Measurements from ENCODE around the gene CEND1.

DNA sequence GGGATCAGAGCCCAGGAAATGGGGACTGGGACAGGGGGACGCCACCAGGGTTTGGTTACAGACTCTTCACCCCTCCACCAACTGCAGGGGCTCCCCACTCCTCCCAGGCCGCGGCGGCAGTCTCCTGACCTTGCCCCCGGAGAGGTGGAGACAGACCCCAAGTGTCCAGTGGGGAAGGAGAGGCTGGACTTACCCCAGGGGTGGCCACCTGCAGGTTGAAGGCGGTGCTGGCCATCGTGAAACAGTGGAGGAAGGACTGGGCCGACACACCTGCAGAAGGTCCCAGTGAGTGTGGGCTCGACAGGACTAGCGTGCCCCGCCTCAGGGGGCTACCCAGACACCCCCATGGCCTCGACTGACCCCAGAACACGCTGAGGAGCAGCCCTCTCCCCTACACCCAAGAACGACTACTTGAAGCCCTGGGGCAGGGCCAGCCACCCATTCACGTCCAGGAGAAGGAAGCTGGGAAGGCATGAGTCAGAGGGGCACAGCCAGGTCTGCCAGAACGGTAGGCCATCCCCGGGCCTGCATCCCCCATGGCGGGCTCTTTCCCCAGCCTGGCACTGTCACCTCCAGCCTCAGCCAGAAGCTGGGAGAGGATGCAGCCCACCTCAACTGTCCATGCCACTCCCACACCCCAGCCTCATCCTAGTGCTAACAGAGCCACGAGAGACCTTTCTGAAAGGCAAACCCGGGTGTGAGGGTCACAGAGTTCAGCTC lies 14.9 kb downstream of the CEND1 start:
- no peak for TF ChIP-seq POLR2A (IDR thresholded peaks at IDR 0.05; ENCODE audit: extremely low read depth, insufficient read length)
- TF ChIP-seq, protein P1, sequence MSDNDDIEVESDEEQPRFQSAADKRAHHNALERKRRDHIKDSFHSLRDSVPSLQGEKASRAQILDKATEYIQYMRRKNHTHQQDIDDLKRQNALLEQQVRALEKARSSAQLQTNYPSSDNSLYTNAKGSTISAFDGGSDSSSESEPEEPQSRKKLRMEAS (IDR thresholded peaks at IDR 0.05; ENCODE audit: low read depth, low read length), result no peak
